Measurements from ENCODE around the gene SDK1.
"Not testable (repeated sequence)": the region's sequence is repeated elsewhere in the genome, so short reads cannot be mapped to it uniquely, and the experiment has no call there.

Gene SDK1

DNA sequence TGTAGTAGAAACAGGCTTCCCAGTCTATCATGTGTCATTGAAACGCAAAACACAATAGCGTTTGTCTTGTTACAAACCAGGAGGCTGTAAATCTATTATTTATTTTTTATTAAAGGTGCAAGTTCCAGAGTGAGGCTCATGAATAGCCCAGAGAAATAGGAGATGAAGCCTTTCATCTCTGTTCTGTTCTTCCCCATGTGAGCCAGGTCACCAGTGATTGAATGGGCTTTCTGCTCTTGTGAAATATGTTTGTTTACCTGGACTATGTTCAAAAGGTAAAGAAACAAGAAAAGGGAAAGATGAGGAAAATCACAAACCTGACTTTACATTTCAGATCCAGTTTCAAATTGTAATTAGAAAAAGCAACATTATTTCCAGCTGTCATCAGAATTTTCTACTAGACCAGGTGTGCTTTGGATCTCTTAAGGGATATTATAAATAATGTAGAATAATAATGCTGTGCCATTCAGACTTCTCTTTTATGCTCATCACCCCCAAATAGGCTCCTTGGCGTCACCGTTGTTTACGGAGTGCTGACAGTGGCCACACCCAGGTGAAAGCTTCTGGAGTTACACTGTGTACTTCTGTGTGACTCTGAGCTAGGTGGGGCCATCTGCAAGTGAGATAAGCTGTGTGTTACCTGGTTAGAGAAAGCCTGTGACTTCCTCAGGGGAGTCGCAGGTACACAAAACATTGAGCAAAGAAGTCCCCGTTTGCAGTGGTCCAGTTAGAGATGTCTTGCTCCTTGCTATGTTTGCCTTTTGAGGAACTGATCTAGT lies 274.9 kb downstream of the SDK1 start:
- no peaks in the 10 kb centered on the region for H3K9me3 ChIP-seq (ENCODE audit: low read length)
- no peak overlapping the region for H3K4me3 ChIP-seq (ENCODE audit: low read depth in 1 of 2, low read length in 2 of 2)
- no peaks in the 10 kb centered on the region for H3K36me3 ChIP-seq (ENCODE audit: insufficient read depth, low read length)
- no peaks in the 10 kb centered on the region for H3K27me3 ChIP-seq (ENCODE audit: control insufficient read depth in 1 of 2, insufficient read depth in 2 of 2, low read length in 2 of 2)
- H3K9ac ChIP-seq (ENCODE audit: low read length) = no peak overlapping the region
- H3K4me1 ChIP-seq (ENCODE audit: insufficient read depth, low read length) = no peaks in the 10 kb centered on the region
- no peak overlapping the region for H3K27ac ChIP-seq (ENCODE audit: low read depth, low read length)

DNA sequence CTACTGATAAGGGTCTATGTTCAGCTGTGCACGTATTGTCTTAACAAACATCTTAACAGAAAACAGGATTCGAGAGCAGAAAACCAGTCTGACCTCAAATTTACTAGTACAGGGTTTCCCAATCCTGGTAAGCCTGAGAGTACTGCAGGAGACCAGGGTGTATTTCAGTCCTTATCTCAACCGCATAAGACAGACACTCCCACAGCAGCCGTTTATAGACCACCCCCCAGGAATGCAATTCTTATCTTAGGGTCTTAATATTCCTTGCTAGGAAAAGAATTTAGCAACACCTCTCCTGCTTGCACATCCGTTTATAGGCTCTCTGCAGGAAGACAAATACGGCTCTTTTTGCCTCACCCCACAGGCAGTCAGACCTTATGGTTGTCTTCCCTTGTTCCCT lies 277.3 kb downstream of the SDK1 start:
- Histone ChIP-seq H3K4me3 (ENCODE audit: low read depth in 1 of 2, low read length in 2 of 2) (no peak overlapping the region), H3K27ac (ENCODE audit: low read depth, low read length) (no peak overlapping the region), H3K27me3 (ENCODE audit: control insufficient read depth in 1 of 2, insufficient read depth in 2 of 2, low read length in 2 of 2) (no peaks in the 10 kb centered on the region), H3K9ac (ENCODE audit: low read length) (no peak overlapping the region), H3K36me3 (ENCODE audit: insufficient read depth, low read length) (no peaks in the 10 kb centered on the region), H3K4me1 (ENCODE audit: insufficient read depth, low read length) (no peaks in the 10 kb centered on the region), H3K9me3 (ENCODE audit: low read length) (no peaks in the 10 kb centered on the region)

- no peak overlapping the region for H3K4me3 ChIP-seq (ENCODE audit: low read depth in 1 of 2, low read length in 2 of 2)
- no peaks in the 10 kb centered on the region for H3K9me3 ChIP-seq (ENCODE audit: low read length)
- H3K9ac ChIP-seq (ENCODE audit: low read length) = no peak overlapping the region
- no peak overlapping the region for H3K27ac ChIP-seq (ENCODE audit: low read depth, low read length)
- H3K27me3 ChIP-seq (ENCODE audit: control insufficient read depth in 1 of 2, insufficient read depth in 2 of 2, low read length in 2 of 2) = no peaks in the 10 kb centered on the region
- H3K4me1 ChIP-seq (ENCODE audit: insufficient read depth, low read length) = no peaks in the 10 kb centered on the region
- H3K36me3 ChIP-seq (ENCODE audit: insufficient read depth, low read length) = no peaks in the 10 kb centered on the region
Measured at GRCh38 chr7:3579638-3580219, 278.7 kb downstream of the SDK1 start.

- not testable (repeated sequence) for H3K9ac ChIP-seq (ENCODE audit: low read length); H3K9me3 ChIP-seq (ENCODE audit: low read length); H3K27ac ChIP-seq (ENCODE audit: low read depth, low read length); H3K4me1 ChIP-seq (ENCODE audit: insufficient read depth, low read length); H3K27me3 ChIP-seq (ENCODE audit: control insufficient read depth in 1 of 2, insufficient read depth in 2 of 2, low read length in 2 of 2); H3K36me3 ChIP-seq (ENCODE audit: insufficient read depth, low read length); H3K4me3 ChIP-seq (ENCODE audit: low read depth in 1 of 2, low read length in 2 of 2)
Measured at GRCh38 chr7:3582145-3582544, 281.1 kb downstream of the SDK1 start.

DNA sequence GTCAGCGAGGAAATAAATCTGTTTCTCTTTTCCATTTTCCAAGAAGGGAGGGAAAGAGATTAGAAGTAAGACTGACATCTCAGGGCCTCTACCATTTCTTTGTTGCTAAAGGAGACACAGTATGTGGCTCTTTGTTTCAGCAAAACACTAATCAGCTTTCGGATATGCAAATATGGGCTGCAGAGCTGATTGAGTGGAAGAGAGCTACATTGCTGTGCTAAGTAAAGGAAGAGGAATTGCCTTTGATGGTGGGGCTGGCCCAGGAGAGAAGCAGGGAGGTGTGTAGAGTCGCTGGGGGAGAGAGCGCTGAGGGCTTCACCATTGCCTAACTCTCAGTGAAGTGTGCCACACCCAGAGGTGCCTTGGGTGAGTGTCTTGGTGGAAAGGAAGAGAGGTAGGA lies 284.8 kb downstream of the SDK1 start:
- Histone ChIP-seq H3K9me3 (ENCODE audit: low read length) (no peaks in the 10 kb centered on the region), H3K27ac (ENCODE audit: low read depth, low read length) (no peak overlapping the region), H3K36me3 (ENCODE audit: insufficient read depth, low read length) (no peaks in the 10 kb centered on the region), H3K4me1 (ENCODE audit: insufficient read depth, low read length) (no peaks in the 10 kb centered on the region), H3K4me3 (ENCODE audit: low read depth in 1 of 2, low read length in 2 of 2) (no peak overlapping the region), H3K27me3 (ENCODE audit: control insufficient read depth in 1 of 2, insufficient read depth in 2 of 2, low read length in 2 of 2) (no peaks in the 10 kb centered on the region), H3K9ac (ENCODE audit: low read length) (no peak overlapping the region)

- Histone ChIP-seq H3K27me3 (ENCODE audit: control insufficient read depth in 1 of 2, insufficient read depth in 2 of 2, low read length in 2 of 2) (no peaks in the 10 kb centered on the region), H3K9ac (ENCODE audit: low read length) (no peak overlapping the region), H3K4me3 (ENCODE audit: low read depth in 1 of 2, low read length in 2 of 2) (no peak overlapping the region), H3K27ac (ENCODE audit: low read depth, low read length) (no peak overlapping the region), H3K9me3 (ENCODE audit: low read length) (no peaks in the 10 kb centered on the region), H3K4me1 (ENCODE audit: insufficient read depth, low read length) (no peaks in the 10 kb centered on the region), H3K36me3 (ENCODE audit: insufficient read depth, low read length) (no peaks in the 10 kb centered on the region)
Measured at GRCh38 chr7:3588341-3588740, 287.3 kb downstream of the SDK1 start.

DNA sequence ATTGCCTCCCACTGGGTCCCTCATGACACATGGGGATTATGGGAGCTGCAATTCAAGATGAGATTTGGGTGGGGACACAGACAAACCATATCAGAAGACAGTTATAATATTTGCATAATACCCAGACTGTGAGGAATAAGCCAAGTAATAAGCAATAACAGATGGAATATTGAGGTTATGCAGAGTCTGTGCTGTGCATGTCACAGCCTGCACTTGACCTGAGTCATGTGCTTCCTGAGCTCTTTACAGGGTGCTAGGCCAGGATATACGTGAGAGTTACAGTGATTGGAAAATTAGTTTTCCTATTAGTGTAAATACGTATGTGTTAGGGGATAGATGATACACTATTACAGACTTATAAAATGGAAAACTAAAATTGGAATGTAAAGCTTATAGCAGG lies 288.7 kb downstream of the SDK1 start:
- no peak overlapping the region for H3K27ac ChIP-seq (ENCODE audit: low read depth, low read length)
- H3K4me3 ChIP-seq (ENCODE audit: low read depth in 1 of 2, low read length in 2 of 2) = no peak overlapping the region
- H3K27me3 ChIP-seq (ENCODE audit: control insufficient read depth in 1 of 2, insufficient read depth in 2 of 2, low read length in 2 of 2) = no peaks in the 10 kb centered on the region
- no peaks in the 10 kb centered on the region for H3K4me1 ChIP-seq (ENCODE audit: insufficient read depth, low read length)
- H3K9ac ChIP-seq (ENCODE audit: low read length) = no peak overlapping the region
- H3K9me3 ChIP-seq (ENCODE audit: low read length) = no peaks in the 10 kb centered on the region
- no peaks in the 10 kb centered on the region for H3K36me3 ChIP-seq (ENCODE audit: insufficient read depth, low read length)

- Histone ChIP-seq H3K9ac (ENCODE audit: low read length) (no peak overlapping the region), H3K9me3 (ENCODE audit: low read length) (no peaks in the 10 kb centered on the region), H3K27ac (ENCODE audit: low read depth, low read length) (no peak overlapping the region), H3K36me3 (ENCODE audit: insufficient read depth, low read length) (no peaks in the 10 kb centered on the region), H3K27me3 (ENCODE audit: control insufficient read depth in 1 of 2, insufficient read depth in 2 of 2, low read length in 2 of 2) (no peaks in the 10 kb centered on the region), H3K4me1 (ENCODE audit: insufficient read depth, low read length) (no peaks in the 10 kb centered on the region), H3K4me3 (ENCODE audit: low read depth in 1 of 2, low read length in 2 of 2) (no peak overlapping the region)
Measured at GRCh38 chr7:3591219-3591618, 290.2 kb downstream of the SDK1 start.

DNA sequence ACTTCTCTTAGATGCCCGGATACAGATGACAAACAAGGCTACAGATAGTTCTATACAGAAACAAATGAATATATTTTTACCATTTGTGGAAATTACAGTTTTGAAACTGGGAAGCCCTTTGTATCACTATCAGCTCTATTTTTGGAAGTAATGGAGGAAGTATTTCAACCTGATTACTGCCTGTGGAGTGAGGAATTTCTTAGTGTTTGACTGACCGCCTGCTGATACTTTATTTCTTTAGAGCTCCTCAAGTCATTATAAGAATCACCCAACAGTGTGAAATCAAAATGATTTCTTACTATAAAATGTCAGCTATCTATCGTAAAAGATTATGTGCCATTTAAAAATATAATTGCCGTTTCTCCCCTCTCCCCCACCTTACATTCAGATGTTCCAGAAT lies 290.9 kb downstream of the SDK1 start:
- Histone ChIP-seq H3K27ac (ENCODE audit: low read depth, low read length) (no peak overlapping the region), H3K4me1 (ENCODE audit: insufficient read depth, low read length) (no peaks in the 10 kb centered on the region), H3K36me3 (ENCODE audit: insufficient read depth, low read length) (no peaks in the 10 kb centered on the region), H3K9ac (ENCODE audit: low read length) (no peak overlapping the region), H3K27me3 (ENCODE audit: control insufficient read depth in 1 of 2, insufficient read depth in 2 of 2, low read length in 2 of 2) (no peaks in the 10 kb centered on the region), H3K4me3 (ENCODE audit: low read depth in 1 of 2, low read length in 2 of 2) (no peak overlapping the region), H3K9me3 (ENCODE audit: low read length) (no peaks in the 10 kb centered on the region)

- no peaks in the 10 kb centered on the region for H3K9me3 ChIP-seq (ENCODE audit: low read length)
- H3K4me1 ChIP-seq (ENCODE audit: insufficient read depth, low read length) = no peaks in the 10 kb centered on the region
- no peaks in the 10 kb centered on the region for H3K27me3 ChIP-seq (ENCODE audit: control insufficient read depth in 1 of 2, insufficient read depth in 2 of 2, low read length in 2 of 2)
- H3K9ac ChIP-seq (ENCODE audit: low read length) = no peak overlapping the region
- H3K4me3 ChIP-seq (ENCODE audit: low read depth in 1 of 2, low read length in 2 of 2) = peak overlapping the region; percentile 32 to 40
- no peak overlapping the region for H3K27ac ChIP-seq (ENCODE audit: low read depth, low read length)
- H3K36me3 ChIP-seq (ENCODE audit: insufficient read depth, low read length) = no peaks in the 10 kb centered on the region
Measured at GRCh38 chr7:3592401-3593134, 291.5 kb downstream of the SDK1 start.

GRCh38 chr7:3594901-3595300 lies 293.8 kb downstream of the SDK1 start:
- no peaks in the 10 kb centered on the region for H3K4me1 ChIP-seq (ENCODE audit: insufficient read depth, low read length)
- no peaks in the 10 kb centered on the region for H3K27me3 ChIP-seq (ENCODE audit: control insufficient read depth in 1 of 2, insufficient read depth in 2 of 2, low read length in 2 of 2)
- no peaks in the 10 kb centered on the region for H3K9me3 ChIP-seq (ENCODE audit: low read length)
- H3K9ac ChIP-seq (ENCODE audit: low read length) = no peak overlapping the region
- no peaks in the 10 kb centered on the region for H3K36me3 ChIP-seq (ENCODE audit: insufficient read depth, low read length)
- H3K27ac ChIP-seq (ENCODE audit: low read depth, low read length) = no peak overlapping the region
- no peak overlapping the region for H3K4me3 ChIP-seq (ENCODE audit: low read depth in 1 of 2, low read length in 2 of 2)

Measured in muscle layer of colon (tissue), 2 donors.